Activated CD8-positive, alpha-beta T cell treated with anti-CD3 and anti-CD28 coated beads, Interleukin-2, amount 10 ng/mL, durations not matched to agents 7 days and 5 days (primary cell): ENCODE measurements around the gene SPDYE4. TPM values are rescaled to one million over a fixed set of nuclear protein-coding genes. Genes with fewer than 3 reads are reported as not detected.

Source experiments
- ATAC-seq: fragments of 150-1000 bp; cut with Tn5 transposase; one replicate; pipeline ENCODE4 v1.10.0; 2021; ENCODE audit warnings: moderate library complexity
- CTCF ChIA-PET: fragments of 350-600 bp; sonication (Branson Sonifier 250); formaldehyde crosslinking; loops from one replicate; lab custom pipeline; 2021; ENCODE audit warnings: antibody characterized with exemption; lab: Charles Lee
- POLR2A ChIA-PET: fragments of 350-600 bp; sonication (Branson Sonifier 250); formaldehyde crosslinking; loops from one replicate; lab custom pipeline; 2021; ENCODE audit warnings: antibody characterized with exemption; lab: Charles Lee
- DNase-seq: peaks from one replicate; pipeline ENCODE4 v3.0.0-alpha.2; 2020
- H3K27ac Mint-ChIP-seq: one replicate; pipeline ENCODE4 v1.8.0; 2021; ENCODE audit warnings: mild to moderate bottlenecking, mixed read lengths
- H3K27me3 Mint-ChIP-seq: one replicate; pipeline ENCODE4 v1.8.0; 2021; ENCODE audit warnings: low read depth, mixed read lengths
- H3K36me3 Mint-ChIP-seq: one replicate; pipeline ENCODE4 v1.8.0; 2021; ENCODE audit warnings: low read depth, mixed read lengths
- H3K4me1 Mint-ChIP-seq: one replicate; pipeline ENCODE4 v1.8.0; 2021; ENCODE audit warnings: low read depth, mixed read lengths
- H3K4me3 Mint-ChIP-seq: one replicate; pipeline ENCODE4 v1.8.0; 2021; ENCODE audit warnings: mild to moderate bottlenecking, mixed read lengths
- H3K9me3 Mint-ChIP-seq: one replicate; pipeline ENCODE4 v1.8.0; 2022; ENCODE audit warnings: mixed read lengths; ENCODE audit not compliant: insufficient read depth
- total RNA-seq, 2 experiments: library from RNA; stranded (reverse); gene quantifications; one replicate each; pipeline ENCODE4 v1.2.3, GENCODE V29; 2021

SPDYE4 gene
- total RNA-seq, 2 experiments from 2014 or later = not detected

DNA sequence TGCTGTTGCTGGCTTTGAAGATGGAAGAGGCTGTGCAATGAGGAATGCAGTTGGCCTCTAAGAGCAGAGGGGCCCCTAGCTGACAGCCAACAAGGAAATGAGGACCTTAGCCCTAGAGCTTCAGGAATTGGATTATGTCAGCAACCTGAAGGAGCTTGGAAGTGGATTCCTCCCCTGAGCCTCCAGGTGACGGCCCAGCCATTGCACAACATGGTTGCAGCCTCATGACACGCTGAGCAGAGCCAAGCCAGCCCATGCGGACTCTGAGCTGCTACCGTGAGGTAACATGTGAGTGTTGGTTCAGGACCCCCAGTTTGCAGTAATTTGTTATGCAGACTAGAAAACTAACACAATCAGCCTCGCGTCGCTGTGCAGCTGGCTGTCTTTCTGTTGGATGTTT lies 33.9 kb downstream of the SPDYE4 start:
- ATAC-seq (no peak), DNase-seq (no peak)
- ChIA-PET CTCF (interaction anchor here (1.0 kb wide), 1 partner anchor 21 kb away, joined by 4 read pairs; no protein-coding TSS in a partner anchor), POLR2A (no interaction called here)
- Mint-ChIP-seq H3K27me3 (peaks cover 5% of the 10 kb centered on the region), H3K4me3 (no peak overlapping the region), H3K27ac (no peak overlapping the region), H3K36me3 (no peaks in the 10 kb centered on the region), H3K4me1 (no peaks in the 10 kb centered on the region), H3K9me3 (no peaks in the 10 kb centered on the region)

DNA sequence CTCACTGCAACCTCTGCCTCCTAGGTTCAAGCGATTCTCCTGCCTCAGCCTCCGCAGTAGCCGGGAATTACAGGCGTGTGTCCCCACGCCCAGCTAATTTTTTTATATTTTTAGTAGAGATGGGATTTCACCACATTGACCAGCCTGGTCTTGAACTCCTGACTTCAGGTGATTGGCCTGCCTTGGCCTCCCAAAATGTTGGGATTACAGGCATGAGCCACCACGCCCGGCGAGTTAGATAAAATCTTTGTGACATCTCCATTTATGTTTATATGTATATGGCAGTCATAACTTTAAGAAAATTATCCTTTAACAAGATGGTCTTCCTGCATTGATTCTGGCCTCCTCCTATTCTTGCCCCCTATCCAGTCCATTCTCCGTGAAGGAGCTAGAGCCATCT lies 37.8 kb downstream of the SPDYE4 start:
- H3K9me3 Mint-ChIP-seq = no peaks in the 10 kb centered on the region
- ATAC-seq (no peak), DNase-seq (no peak)
- H3K4me1 Mint-ChIP-seq = no peaks in the 10 kb centered on the region
- ChIA-PET CTCF (no interaction called here), POLR2A (no interaction called here)
- no peak overlapping the region for H3K27ac Mint-ChIP-seq
- no peaks in the 10 kb centered on the region for H3K36me3 Mint-ChIP-seq
- no peak overlapping the region for H3K4me3 Mint-ChIP-seq
- H3K27me3 Mint-ChIP-seq = peaks cover 3% of the 10 kb centered on the region

DNA sequence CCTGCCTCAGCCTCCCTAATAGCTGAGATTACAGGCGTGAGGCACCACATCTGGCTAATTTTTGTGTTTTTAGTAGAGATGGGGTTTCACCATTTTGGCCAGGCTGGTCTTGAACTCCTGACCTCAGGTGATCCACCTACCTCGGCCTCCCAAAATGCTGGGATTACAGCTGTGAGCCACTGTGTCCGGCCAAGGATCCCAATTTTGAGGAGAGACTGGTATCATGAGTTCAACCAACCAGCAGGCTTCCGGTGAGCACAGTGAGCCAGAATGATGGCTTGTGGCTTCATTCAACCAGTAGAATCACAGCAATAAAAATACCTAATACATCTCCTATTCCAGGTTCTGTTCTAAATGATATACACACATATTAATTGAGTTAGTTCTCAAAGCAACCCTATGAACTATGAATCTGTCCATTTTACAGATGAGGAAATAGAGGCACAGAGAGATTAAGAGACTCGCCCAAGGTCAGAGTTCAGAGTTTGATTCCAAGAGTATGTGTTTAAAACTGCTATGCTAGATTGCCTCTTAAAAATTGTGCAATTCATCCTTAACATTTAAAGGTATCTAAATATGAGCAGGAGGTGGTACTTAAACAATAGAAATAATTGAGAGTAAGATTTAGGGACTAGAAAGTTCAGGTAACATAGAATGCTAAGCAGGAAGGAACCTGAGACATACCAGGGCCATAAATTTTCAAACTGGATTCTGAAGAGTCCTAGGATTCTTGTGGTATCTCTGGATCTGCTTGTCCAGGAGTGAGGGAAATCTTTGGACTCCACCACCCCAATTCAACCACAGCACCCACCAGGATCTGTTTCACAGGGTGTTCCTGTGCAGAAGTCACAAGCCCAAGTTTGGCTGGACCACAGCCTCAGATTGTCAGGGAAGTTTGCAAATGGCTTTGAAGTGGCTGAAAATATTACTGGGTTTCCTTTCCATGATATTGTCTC lies 38.8 kb downstream of the SPDYE4 start:
- no peaks in the 10 kb centered on the region for H3K9me3 Mint-ChIP-seq
- CTCF ChIA-PET = no interaction called here

DNA sequence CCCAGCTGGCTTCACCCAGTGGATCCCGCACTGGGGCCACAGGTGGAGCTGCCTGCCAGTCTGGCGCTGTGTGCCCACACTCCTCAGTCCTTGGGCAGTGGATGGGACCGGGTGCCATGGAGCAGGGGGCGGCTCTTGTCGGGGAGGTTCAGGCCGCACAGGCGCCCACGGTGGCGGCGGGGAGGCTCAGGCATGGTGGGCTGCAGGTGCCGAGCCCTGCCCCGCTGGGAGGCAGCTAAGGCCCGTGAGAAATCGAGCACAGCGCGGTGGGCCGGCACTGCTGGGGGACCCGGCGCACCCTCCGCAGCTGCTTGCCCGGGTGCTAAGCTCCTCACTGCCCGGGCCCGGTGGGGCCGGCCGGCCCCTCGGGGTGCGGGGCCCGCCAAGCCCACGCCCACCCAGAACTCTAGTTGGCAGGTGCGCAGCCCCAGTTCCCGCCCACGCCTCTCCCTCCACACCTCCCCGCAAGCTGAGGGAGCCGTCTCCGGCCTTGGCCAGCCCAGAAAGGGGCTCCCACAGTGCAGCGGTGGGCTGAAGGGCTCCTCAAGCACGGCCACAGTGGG lies 40.3 kb downstream of the SPDYE4 start:
- H3K4me1 Mint-ChIP-seq = no peaks in the 10 kb centered on the region
- no peak for DNase-seq
- peaks cover 3% of the 10 kb centered on the region for H3K27me3 Mint-ChIP-seq
- no peaks in the 10 kb centered on the region for H3K9me3 Mint-ChIP-seq
- no peaks in the 10 kb centered on the region for H3K36me3 Mint-ChIP-seq
- ChIA-PET POLR2A (no interaction called here), CTCF (no interaction called here)
- no peak for ATAC-seq
- H3K27ac Mint-ChIP-seq = no peak overlapping the region
- no peak overlapping the region for H3K4me3 Mint-ChIP-seq

More for the DNA sequence above, 38.8 kb downstream of the SPDYE4 start:
- no peak for ATAC-seq
- POLR2A ChIA-PET = no interaction called here
- H3K27me3 Mint-ChIP-seq = peaks cover 3% of the 10 kb centered on the region
- H3K36me3 Mint-ChIP-seq = no peaks in the 10 kb centered on the region
- H3K4me3 Mint-ChIP-seq = no peak overlapping the region
- no peaks in the 10 kb centered on the region for H3K4me1 Mint-ChIP-seq
- no peak overlapping the region for H3K27ac Mint-ChIP-seq
- no peak for DNase-seq

- Mint-ChIP-seq H3K27me3 (peaks cover 10% of the 10 kb centered on the region), H3K27ac (no peak overlapping the region), H3K9me3 (no peaks in the 10 kb centered on the region), H3K4me1 (no peaks in the 10 kb centered on the region), H3K4me3 (no peak overlapping the region), H3K36me3 (no peaks in the 10 kb centered on the region)
- no peak for ATAC-seq
- ChIA-PET POLR2A (no interaction called here), CTCF (no interaction called here)
- DNase-seq = no peak
Measured at GRCh38 chr17:8713878-8714277, 44.5 kb downstream of the SPDYE4 start.

GRCh38 chr17:8713315-8713714 lies 45.0 kb downstream of the SPDYE4 start:
- H3K27ac Mint-ChIP-seq = no peak overlapping the region
- H3K4me1 Mint-ChIP-seq = no peaks in the 10 kb centered on the region
- H3K4me3 Mint-ChIP-seq = no peak overlapping the region
- ChIA-PET POLR2A (no interaction called here), CTCF (no interaction called here)
- H3K9me3 Mint-ChIP-seq = no peaks in the 10 kb centered on the region
- H3K27me3 Mint-ChIP-seq = peaks cover 10% of the 10 kb centered on the region
- H3K36me3 Mint-ChIP-seq = no peaks in the 10 kb centered on the region
- DNase-seq = no peak
- ATAC-seq = no peak

GRCh38 chr17:8712698-8713097 lies 45.6 kb downstream of the SPDYE4 start:
- Mint-ChIP-seq H3K4me3 (no peak overlapping the region), H3K27ac (no peak overlapping the region), H3K4me1 (no peaks in the 10 kb centered on the region), H3K36me3 (no peaks in the 10 kb centered on the region), H3K9me3 (no peaks in the 10 kb centered on the region), H3K27me3 (peaks cover 10% of the 10 kb centered on the region)
- ChIA-PET POLR2A (no interaction called here), CTCF (no interaction called here)
- DNase-seq (no peak), ATAC-seq (no peak)

GRCh38 chr17:8711291-8711690 lies 47.1 kb downstream of the SPDYE4 start:
- Mint-ChIP-seq H3K4me3 (no peak overlapping the region), H3K27me3 (peaks cover 10% of the 10 kb centered on the region), H3K36me3 (no peaks in the 10 kb centered on the region), H3K9me3 (no peaks in the 10 kb centered on the region), H3K27ac (no peak overlapping the region), H3K4me1 (no peaks in the 10 kb centered on the region)
- ChIA-PET CTCF (interaction anchor here (1.0 kb wide), 1 partner anchor 287 kb away, joined by 4 read pairs; no protein-coding TSS in a partner anchor), POLR2A (no interaction called here)
- DNase-seq (no peak), ATAC-seq (no peak)

GRCh38 chr17:8710813-8711212 lies 47.5 kb downstream of the SPDYE4 start:
- Mint-ChIP-seq H3K36me3 (no peaks in the 10 kb centered on the region), H3K4me1 (no peaks in the 10 kb centered on the region), H3K27ac (no peak overlapping the region), H3K4me3 (no peak overlapping the region), H3K27me3 (peaks cover 10% of the 10 kb centered on the region), H3K9me3 (no peaks in the 10 kb centered on the region)
- DNase-seq = no peak
- CTCF ChIA-PET = interaction anchor here (1.0 kb wide), 1 partner anchor 287 kb away, joined by 4 read pairs; no protein-coding TSS in a partner anchor
- POLR2A ChIA-PET = interaction anchor here (0.6 kb wide), 1 partner anchor 336 kb away, joined by 3 read pairs; no protein-coding TSS in a partner anchor
- no peak for ATAC-seq

GRCh38 chr17:8709006-8709405 lies 49.3 kb downstream of the SPDYE4 start:
- CTCF ChIA-PET = no interaction called here

DNA sequence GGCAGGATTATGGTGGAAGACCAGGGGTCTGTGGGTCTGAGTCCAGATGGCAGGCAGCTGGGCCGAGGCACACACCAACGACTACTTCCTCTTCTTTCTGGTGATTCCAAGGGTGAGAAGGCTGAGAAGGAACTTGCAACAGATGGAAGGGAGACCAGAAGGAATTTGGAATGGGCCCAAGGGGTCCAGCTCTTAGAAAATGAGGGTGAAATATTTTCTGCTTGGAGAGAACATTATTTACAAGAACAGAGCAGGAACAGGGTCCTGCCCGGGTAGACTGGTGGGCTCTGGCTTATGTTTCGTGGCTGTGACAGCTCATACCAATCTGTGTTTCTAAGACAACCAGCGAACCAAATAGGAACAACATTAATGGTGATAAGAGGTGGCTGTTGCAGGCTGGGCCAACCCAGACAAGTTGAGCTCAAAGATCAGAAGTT lies 50.3 kb downstream of the SPDYE4 start:
- DNase-seq (no peak), ATAC-seq (no peak)
- H3K27me3 Mint-ChIP-seq = peaks cover 21% of the 10 kb centered on the region
- H3K4me3 Mint-ChIP-seq = no peak overlapping the region
- H3K9me3 Mint-ChIP-seq = no peaks in the 10 kb centered on the region
- H3K4me1 Mint-ChIP-seq = no peaks in the 10 kb centered on the region
- no peak overlapping the region for H3K27ac Mint-ChIP-seq
- no peaks in the 10 kb centered on the region for H3K36me3 Mint-ChIP-seq
- CTCF ChIA-PET = interaction anchor here (1.6 kb wide), 1 partner anchor 290 kb away, joined by 5 read pairs; no protein-coding TSS in a partner anchor
- POLR2A ChIA-PET = no interaction called here

More at GRCh38 chr17:8709006-8709405, 49.3 kb downstream of the SPDYE4 start:
- H3K27me3 Mint-ChIP-seq = peaks cover 16% of the 10 kb centered on the region
- no peak overlapping the region for H3K4me3 Mint-ChIP-seq
- no peaks in the 10 kb centered on the region for H3K4me1 Mint-ChIP-seq
- no peaks in the 10 kb centered on the region for H3K36me3 Mint-ChIP-seq
- no peak overlapping the region for H3K27ac Mint-ChIP-seq
- no peak for DNase-seq
- ATAC-seq = no peak
- no peaks in the 10 kb centered on the region for H3K9me3 Mint-ChIP-seq
- POLR2A ChIA-PET = no interaction called here
